GM12801 (cell line): ENCODE results near the gene SNAPIN.

Source experiments
- TF ChIP-seq, protein P1 (sequence below): IDR thresholded peaks from one replicate; pipeline ENCODE4 v1.5.1; 2011; ENCODE audit warnings: control low read depth; ENCODE audit not compliant: insufficient read length; ENCODE audit errors: extremely low read depth

SNAPIN gene

DNA sequence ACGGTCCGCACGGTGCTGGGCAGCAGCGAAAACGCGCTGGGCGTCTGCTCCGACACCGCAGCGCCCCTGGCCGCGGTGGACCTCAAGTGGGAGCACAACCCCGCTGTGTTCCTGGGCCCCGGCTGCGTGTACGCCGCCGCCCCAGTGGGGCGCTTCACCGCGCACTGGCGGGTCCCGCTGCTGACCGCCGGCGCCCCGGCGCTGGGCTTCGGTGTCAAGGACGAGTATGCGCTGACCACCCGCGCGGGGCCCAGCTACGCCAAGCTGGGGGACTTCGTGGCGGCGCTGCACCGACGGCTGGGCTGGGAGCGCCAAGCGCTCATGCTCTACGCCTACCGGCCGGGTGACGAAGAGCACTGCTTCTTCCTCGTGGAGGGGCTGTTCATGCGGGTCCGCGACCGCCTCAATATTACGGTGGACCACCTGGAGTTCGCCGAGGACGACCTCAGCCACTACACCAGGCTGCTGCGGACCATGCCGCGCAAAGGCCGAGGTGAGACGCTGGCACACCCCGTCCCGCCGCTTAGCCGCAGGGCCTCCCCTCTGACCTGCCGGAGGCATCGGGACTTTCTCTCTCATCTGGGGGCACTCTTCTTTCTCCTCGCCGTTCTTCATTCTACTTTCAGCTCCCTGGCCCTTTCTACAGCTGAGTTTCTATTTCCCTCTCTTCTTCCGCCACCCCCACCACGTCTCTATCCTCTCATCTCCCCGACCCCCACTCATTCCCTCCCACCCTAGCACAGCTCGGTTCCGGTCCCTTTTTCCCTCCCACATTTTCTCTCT is 21.0 kb downstream of the SNAPIN start:
- TF ChIP-seq, protein P1, sequence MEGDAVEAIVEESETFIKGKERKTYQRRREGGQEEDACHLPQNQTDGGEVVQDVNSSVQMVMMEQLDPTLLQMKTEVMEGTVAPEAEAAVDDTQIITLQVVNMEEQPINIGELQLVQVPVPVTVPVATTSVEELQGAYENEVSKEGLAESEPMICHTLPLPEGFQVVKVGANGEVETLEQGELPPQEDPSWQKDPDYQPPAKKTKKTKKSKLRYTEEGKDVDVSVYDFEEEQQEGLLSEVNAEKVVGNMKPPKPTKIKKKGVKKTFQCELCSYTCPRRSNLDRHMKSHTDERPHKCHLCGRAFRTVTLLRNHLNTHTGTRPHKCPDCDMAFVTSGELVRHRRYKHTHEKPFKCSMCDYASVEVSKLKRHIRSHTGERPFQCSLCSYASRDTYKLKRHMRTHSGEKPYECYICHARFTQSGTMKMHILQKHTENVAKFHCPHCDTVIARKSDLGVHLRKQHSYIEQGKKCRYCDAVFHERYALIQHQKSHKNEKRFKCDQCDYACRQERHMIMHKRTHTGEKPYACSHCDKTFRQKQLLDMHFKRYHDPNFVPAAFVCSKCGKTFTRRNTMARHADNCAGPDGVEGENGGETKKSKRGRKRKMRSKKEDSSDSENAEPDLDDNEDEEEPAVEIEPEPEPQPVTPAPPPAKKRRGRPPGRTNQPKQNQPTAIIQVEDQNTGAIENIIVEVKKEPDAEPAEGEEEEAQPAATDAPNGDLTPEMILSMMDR = no peak

DNA sequence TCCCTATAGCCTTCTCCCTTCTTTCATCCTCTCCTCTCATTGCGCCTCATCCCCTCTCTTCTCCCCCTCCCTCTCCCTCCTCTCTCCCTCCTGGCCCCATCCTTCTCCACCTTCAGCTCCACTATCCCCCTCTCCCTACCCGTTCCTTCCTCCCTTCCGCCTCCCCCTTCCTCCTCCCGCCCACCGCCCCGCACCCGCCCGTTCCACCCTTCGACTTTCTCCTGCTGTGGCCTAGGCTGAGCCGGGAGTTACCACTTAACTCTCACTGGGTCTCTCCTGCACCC is 21.6 kb downstream of the SNAPIN start:
- TF ChIP-seq, protein P1 = no peak

DNA sequence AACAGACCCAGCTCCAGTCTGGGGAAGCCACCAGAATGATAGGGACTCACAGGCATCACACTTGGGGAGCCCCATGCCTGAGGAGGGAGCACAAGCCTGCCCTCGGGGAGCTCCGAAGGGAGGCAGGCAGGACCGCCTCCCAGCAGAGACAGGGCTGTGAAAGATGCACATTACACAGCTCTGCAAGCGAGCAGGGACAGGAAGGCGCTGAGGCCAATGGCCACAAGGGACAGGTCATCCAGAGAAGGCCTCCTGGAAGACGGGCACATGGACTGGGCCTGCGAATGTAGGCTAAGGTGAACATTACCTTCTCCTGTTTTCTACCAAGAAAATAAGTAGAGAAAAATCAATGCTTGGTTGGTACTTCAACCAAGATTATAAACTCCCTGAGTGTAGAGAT is 24.2 kb downstream of the SNAPIN start:
- TF ChIP-seq, protein P1 = no peak

DNA sequence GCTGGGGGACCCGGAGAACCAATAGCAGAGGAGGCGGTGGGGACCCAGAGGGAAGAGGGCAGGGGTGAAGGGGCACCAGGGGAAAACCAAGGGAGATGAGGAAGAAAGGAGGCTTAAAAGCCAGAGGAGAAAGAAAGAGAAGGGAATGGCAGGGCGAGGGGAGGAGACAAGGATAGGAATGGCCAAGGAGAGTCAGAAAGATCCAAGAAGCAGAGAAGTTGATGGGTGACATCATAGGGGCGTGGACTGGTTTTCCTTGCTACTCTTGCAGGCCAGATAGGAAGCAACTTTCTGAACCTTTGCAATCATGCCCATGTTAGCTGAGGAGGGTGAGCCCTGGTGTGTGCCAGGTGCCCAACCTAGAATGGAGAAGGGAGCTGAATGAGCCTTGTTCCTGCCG is 25.4 kb downstream of the SNAPIN start:
- TF ChIP-seq, protein P1 = no peak

GRCh38 chr1:153684892-153685291 is 26.4 kb downstream of the SNAPIN start:
- TF ChIP-seq, protein P1 = no peak

DNA sequence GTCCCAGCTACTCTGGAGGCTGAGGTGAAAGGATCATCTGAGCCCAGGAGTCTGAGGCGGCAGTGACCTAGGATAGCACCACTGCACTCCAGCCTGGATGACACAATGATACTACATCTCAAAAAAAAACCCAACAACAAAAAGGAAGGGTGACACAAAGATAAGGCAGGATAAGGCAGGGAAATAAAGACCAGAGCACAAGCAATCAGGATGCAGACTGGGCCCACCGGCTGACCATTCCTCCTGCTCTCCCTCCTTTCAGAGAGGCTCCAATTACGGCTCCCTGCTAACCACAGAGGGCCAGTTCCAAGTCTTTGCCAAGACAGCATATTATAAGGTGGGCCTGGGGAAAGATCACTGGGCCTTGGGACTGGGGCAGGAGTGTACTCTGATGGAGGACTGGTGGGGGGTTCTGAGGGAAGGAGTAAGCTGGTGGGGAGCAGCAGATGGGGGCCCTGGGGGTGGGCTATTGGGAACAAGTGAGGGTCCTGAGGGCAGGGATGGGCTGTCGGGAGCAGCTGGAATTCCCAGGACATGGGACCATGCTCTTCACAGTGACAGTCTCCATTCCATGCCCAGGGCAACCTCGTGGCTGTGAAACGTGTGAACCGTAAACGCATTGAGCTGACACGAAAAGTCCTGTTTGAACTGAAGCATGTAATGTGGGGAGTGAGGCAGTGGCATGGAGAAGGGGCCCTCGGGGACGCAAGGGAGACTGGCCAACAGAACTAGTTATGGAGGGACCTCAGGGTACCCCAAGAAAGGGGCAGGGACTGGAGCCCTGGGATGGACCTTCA is 27.2 kb downstream of the SNAPIN start:
- TF ChIP-seq, protein P1 = no peak

DNA sequence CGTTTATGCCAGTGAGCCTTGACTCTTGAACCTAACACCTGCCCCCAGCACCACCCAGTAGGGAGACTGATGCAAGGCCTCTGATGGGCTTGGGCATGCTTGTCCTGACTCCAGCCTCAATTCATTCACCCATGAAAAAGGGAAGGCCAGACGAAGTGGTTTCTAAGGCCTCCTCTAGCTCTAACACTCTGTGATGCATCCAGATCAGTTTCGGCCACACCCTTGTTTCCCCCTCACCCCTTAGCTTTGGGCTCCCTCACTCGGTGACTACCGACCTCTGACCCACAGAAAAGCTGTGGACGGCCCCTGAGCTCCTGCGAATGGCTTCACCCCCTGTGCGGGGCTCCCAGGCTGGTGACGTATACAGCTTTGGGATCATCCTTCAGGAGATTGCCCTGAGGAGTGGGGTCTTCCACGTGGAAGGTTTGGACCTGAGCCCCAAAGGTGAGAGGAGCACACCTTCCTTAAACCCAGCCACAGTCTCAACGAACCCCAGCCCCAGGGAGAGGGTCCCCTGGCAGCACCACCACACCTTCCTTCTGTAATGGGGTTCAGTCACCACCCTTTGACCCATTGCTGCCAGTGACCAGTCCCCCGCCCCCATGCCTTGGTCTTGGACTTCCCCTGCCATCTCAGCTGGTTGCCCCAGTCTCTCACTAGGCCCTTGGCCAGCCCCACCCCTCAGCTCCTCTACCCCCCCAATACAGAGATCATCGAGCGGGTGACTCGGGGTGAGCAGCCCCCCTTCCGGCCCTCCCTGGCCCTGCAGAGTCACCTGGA is 29.0 kb downstream of the SNAPIN start:
- TF ChIP-seq, protein P1 = no peak
